Karpas-422 (cell line): Measurements from ENCODE around the gene ENPP3. TPM values are rescaled to one million over a fixed set of nuclear protein-coding genes. Genes with fewer than 3 reads are reported as not detected.

Experiments used
- DNase-seq: peaks from one replicate; pipeline ENCODE4 v3.0.0-alpha.2; 2015
- H2AFZ ChIP-seq: fragments of 200-600 bp; sonication (generic); 2 replicates; pipeline ENCODE4 v1.6.1; 2014; ENCODE audit warnings: antibody characterized with exemption, low read length, mixed read lengths
- H3K27ac ChIP-seq: fragments of 200-600 bp; sonication (generic); 2 replicates; pipeline ENCODE4 v1.5.1; 2014; ENCODE audit warnings: mild to moderate bottlenecking, low read length, moderate library complexity
- H3K27me3 ChIP-seq: fragments of 200-600 bp; sonication (generic); 2 replicates; pipeline ENCODE4 v1.6.1; 2014; ENCODE audit warnings: low read length, mixed read lengths
- H3K36me3 ChIP-seq: fragments of 200-600 bp; sonication (generic); 2 replicates; pipeline ENCODE4 v1.6.1; 2014; ENCODE audit warnings: low read length, mixed read lengths; ENCODE audit not compliant: insufficient read depth
- H3K4me1 ChIP-seq: fragments of 200-600 bp; sonication (generic); 2 replicates; pipeline ENCODE4 v1.6.1; 2014; ENCODE audit warnings: mild to moderate bottlenecking, low read length, mixed read lengths
- H3K4me2 ChIP-seq: fragments of 200-600 bp; sonication (generic); 2 replicates; pipeline ENCODE4 v1.6.1; 2014; ENCODE audit warnings: low read length, low read depth, mild to moderate bottlenecking; ENCODE audit not compliant: poor library complexity, severe bottlenecking
- H3K4me3 ChIP-seq: fragments of 200-600 bp; sonication (generic); 2 replicates; pipeline ENCODE4 v1.5.1; 2014; ENCODE audit warnings: mild to moderate bottlenecking, antibody characterized with exemption, low read length, mixed read lengths
- H3K79me2 ChIP-seq: fragments of 200-600 bp; sonication (generic); 2 replicates; pipeline ENCODE4 v1.6.1; 2014; ENCODE audit warnings: mild to moderate bottlenecking, low read length, mixed read lengths
- H3K9ac ChIP-seq: fragments of 200-600 bp; sonication (generic); 2 replicates; pipeline ENCODE4 v1.6.0; 2014; ENCODE audit warnings: low read length
- H3K9me2 ChIP-seq: fragments of 200-600 bp; sonication (generic), shearing (Covaris generic); replicated peaks from 2 replicates; pipeline ENCODE4 v1.6.0; 2014; ENCODE audit warnings: mild to moderate bottlenecking, low read length, moderate library complexity; ENCODE audit not compliant: insufficient read depth
- H3K9me3 ChIP-seq: fragments of 300-700, 200-600 bp; sonication (generic); 2 replicates; pipeline ENCODE4 v1.6.1; 2014; ENCODE audit warnings: low read length, mixed read lengths
- H4K20me1 ChIP-seq: fragments of 200-600 bp; sonication (generic); 2 replicates; pipeline ENCODE4 v1.6.1; 2014; ENCODE audit warnings: mild to moderate bottlenecking, antibody characterized with exemption, low read length, low read depth; ENCODE audit not compliant: insufficient read depth
- total RNA-seq: library from RNA; depleted of rRNA; stranded (reverse); fragments of >200 nt; shearing (Covaris generic); gene quantifications from 2 replicates; pipeline ENCODE4 v1.2.3, GENCODE V29; 2014; ENCODE audit warnings: low replicate concordance

The ENPP3 gene
- total RNA-seq, 1 experiment from 2014 or later, result not detected

GRCh38 chr6:131645846-131646245 is 8.7 kb downstream of the ENPP3 start:
- Histone ChIP-seq H3K27me3 (no peaks in the 10 kb centered on the region), H2AFZ (no peak overlapping the region), H3K4me1 (no peaks in the 10 kb centered on the region), H3K79me2 (no peaks in the 10 kb centered on the region), H4K20me1 (no peaks in the 10 kb centered on the region), H3K9ac (no peak overlapping the region), H3K4me2 (no peak overlapping the region), H3K27ac (no peak overlapping the region), H3K4me3 (no peak overlapping the region), H3K9me2 (no peaks in the 10 kb centered on the region), H3K36me3 (no peaks in the 10 kb centered on the region), H3K9me3 (no peaks in the 10 kb centered on the region)
- DNase-seq, result no peak

DNA sequence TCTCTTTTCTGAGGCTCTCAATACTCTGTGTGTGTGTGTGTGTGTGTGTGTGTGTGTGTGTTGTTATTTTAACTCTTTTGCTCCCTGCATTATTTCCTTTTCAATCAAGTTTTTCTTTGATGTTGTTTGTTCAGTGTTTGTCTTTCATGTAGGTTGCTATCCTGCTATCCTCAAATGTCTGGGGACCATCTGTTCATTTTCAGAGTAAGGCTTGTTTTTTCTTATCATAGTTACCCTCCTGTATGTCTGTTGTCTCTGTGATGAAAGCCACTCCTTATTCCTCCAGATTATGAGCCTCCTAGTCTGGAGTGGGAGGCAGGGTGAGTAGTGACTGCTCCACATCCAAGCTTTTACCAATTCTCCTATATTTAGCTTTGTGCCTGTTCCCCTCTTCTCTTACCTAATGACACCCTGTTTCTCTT is 9.2 kb downstream of the ENPP3 start:
- no peaks in the 10 kb centered on the region for H4K20me1 ChIP-seq
- H3K36me3 ChIP-seq, result no peaks in the 10 kb centered on the region
- H3K27me3 ChIP-seq, result no peaks in the 10 kb centered on the region
- no peak for DNase-seq
- H3K27ac ChIP-seq, result no peak overlapping the region
- no peak overlapping the region for H3K4me3 ChIP-seq
- no peak overlapping the region for H3K4me2 ChIP-seq
- H3K79me2 ChIP-seq, result no peaks in the 10 kb centered on the region
- no peaks in the 10 kb centered on the region for H3K4me1 ChIP-seq
- H3K9ac ChIP-seq, result no peak overlapping the region
- H2AFZ ChIP-seq, result no peak overlapping the region
- no peaks in the 10 kb centered on the region for H3K9me3 ChIP-seq
- no peaks in the 10 kb centered on the region for H3K9me2 ChIP-seq

- Histone ChIP-seq H4K20me1 (no peaks in the 10 kb centered on the region), H3K79me2 (no peaks in the 10 kb centered on the region), H3K36me3 (no peaks in the 10 kb centered on the region), H3K9ac (no peak overlapping the region), H3K4me1 (no peaks in the 10 kb centered on the region), H3K9me3 (no peaks in the 10 kb centered on the region), H3K4me2 (no peak overlapping the region), H3K4me3 (no peak overlapping the region), H3K9me2 (no peaks in the 10 kb centered on the region), H2AFZ (no peak overlapping the region), H3K27ac (no peak overlapping the region), H3K27me3 (no peaks in the 10 kb centered on the region)
- no peak for DNase-seq
Observed at GRCh38 chr6:131651782-131652181, 14.7 kb downstream of the ENPP3 start.

GRCh38 chr6:131652472-131652871 is 15.4 kb downstream of the ENPP3 start:
- Histone ChIP-seq H3K27me3 (no peaks in the 10 kb centered on the region), H3K27ac (no peak overlapping the region), H3K4me1 (no peaks in the 10 kb centered on the region), H3K36me3 (no peaks in the 10 kb centered on the region), H3K9me2 (no peaks in the 10 kb centered on the region), H3K79me2 (no peaks in the 10 kb centered on the region), H3K4me3 (no peak overlapping the region), H4K20me1 (no peaks in the 10 kb centered on the region), H3K9me3 (no peaks in the 10 kb centered on the region), H2AFZ (no peak overlapping the region), H3K4me2 (no peak overlapping the region), H3K9ac (no peak overlapping the region)
- no peak for DNase-seq

GRCh38 chr6:131654326-131654725 is 17.2 kb downstream of the ENPP3 start:
- H3K4me1 ChIP-seq, result no peaks in the 10 kb centered on the region
- no peak overlapping the region for H2AFZ ChIP-seq
- no peak overlapping the region for H3K9ac ChIP-seq
- H3K27ac ChIP-seq, result no peak overlapping the region
- no peaks in the 10 kb centered on the region for H4K20me1 ChIP-seq
- H3K9me2 ChIP-seq, result no peaks in the 10 kb centered on the region
- H3K79me2 ChIP-seq, result no peaks in the 10 kb centered on the region
- H3K4me2 ChIP-seq, result no peak overlapping the region
- no peak for DNase-seq
- H3K4me3 ChIP-seq, result no peak overlapping the region
- H3K36me3 ChIP-seq, result no peaks in the 10 kb centered on the region
- no peaks in the 10 kb centered on the region for H3K9me3 ChIP-seq
- H3K27me3 ChIP-seq, result no peaks in the 10 kb centered on the region

DNA sequence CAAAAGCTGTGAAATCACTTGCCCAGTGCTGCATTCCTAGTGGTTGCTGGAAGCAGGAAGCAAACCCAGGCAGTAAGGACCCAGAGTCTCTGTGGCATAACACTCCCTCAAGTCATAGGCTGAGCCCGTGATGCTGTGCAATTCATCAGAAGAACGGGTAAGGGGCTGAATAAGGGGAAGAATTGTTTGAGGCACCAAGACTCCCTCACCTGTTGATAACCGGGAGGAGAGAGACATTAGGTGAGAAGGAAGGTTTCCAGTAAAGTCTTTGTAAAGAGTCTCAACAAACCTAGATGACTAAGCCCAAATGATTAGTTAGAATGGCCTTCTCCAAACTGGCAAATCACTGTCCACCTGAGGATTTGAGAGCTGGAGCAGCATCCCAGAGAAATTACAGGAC is 18.3 kb downstream of the ENPP3 start:
- Histone ChIP-seq H3K9me3 (no peaks in the 10 kb centered on the region), H4K20me1 (no peaks in the 10 kb centered on the region), H3K4me1 (no peaks in the 10 kb centered on the region), H3K9me2 (no peaks in the 10 kb centered on the region), H3K9ac (no peak overlapping the region), H3K79me2 (no peaks in the 10 kb centered on the region), H3K4me2 (no peak overlapping the region), H3K27ac (no peak overlapping the region), H3K36me3 (no peaks in the 10 kb centered on the region), H2AFZ (no peak overlapping the region), H3K4me3 (no peak overlapping the region), H3K27me3 (no peaks in the 10 kb centered on the region)
- DNase-seq, result no peak

- Histone ChIP-seq H3K4me2 (no peak overlapping the region), H3K27me3 (no peaks in the 10 kb centered on the region), H3K27ac (no peak overlapping the region), H2AFZ (no peak overlapping the region), H3K9me2 (no peaks in the 10 kb centered on the region), H3K4me3 (no peak overlapping the region), H3K4me1 (no peaks in the 10 kb centered on the region), H3K9ac (no peak overlapping the region), H3K79me2 (no peaks in the 10 kb centered on the region), H3K9me3 (no peaks in the 10 kb centered on the region), H4K20me1 (no peaks in the 10 kb centered on the region), H3K36me3 (no peaks in the 10 kb centered on the region)
- no peak for DNase-seq
Observed at GRCh38 chr6:131655951-131656350, 18.8 kb downstream of the ENPP3 start.

DNA sequence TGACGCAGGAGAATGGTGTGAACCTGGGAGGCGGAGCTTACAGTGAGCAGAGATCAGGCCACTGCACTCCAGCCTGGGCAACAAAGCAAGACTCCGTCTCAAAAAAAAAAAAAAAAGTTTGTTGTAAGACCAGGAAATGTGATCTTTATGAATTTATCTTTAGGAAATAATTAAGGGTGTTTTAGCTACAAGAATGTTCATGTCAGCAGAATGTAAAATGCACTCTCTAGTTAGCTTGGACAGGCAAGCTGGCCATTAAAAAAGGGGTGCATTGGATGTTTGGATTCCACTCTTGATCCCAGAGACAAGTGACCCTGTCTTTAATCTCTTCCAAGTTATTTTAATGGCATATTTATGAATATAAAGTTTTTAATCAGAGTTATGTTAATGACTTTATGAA is 19.6 kb downstream of the ENPP3 start:
- Histone ChIP-seq H3K4me2 (no peak overlapping the region), H2AFZ (no peak overlapping the region), H3K4me1 (no peaks in the 10 kb centered on the region), H3K9ac (no peak overlapping the region), H3K4me3 (no peak overlapping the region), H4K20me1 (no peaks in the 10 kb centered on the region), H3K27me3 (no peaks in the 10 kb centered on the region), H3K27ac (no peak overlapping the region), H3K79me2 (no peaks in the 10 kb centered on the region), H3K9me2 (no peaks in the 10 kb centered on the region), H3K36me3 (no peaks in the 10 kb centered on the region), H3K9me3 (no peaks in the 10 kb centered on the region)
- no peak for DNase-seq

- Histone ChIP-seq H3K9ac (no peak overlapping the region), H3K27ac (no peak overlapping the region), H3K4me3 (no peak overlapping the region), H4K20me1 (no peaks in the 10 kb centered on the region), H2AFZ (no peak overlapping the region), H3K9me3 (no peaks in the 10 kb centered on the region), H3K4me2 (no peak overlapping the region), H3K27me3 (no peaks in the 10 kb centered on the region), H3K79me2 (no peaks in the 10 kb centered on the region), H3K9me2 (no peaks in the 10 kb centered on the region), H3K4me1 (no peaks in the 10 kb centered on the region), H3K36me3 (no peaks in the 10 kb centered on the region)
- DNase-seq, result no peak
Observed at GRCh38 chr6:131657222-131657621, 20.1 kb downstream of the ENPP3 start.
